ENCODE measurements around the gene KMT2B.

The KMT2B gene

DNA sequence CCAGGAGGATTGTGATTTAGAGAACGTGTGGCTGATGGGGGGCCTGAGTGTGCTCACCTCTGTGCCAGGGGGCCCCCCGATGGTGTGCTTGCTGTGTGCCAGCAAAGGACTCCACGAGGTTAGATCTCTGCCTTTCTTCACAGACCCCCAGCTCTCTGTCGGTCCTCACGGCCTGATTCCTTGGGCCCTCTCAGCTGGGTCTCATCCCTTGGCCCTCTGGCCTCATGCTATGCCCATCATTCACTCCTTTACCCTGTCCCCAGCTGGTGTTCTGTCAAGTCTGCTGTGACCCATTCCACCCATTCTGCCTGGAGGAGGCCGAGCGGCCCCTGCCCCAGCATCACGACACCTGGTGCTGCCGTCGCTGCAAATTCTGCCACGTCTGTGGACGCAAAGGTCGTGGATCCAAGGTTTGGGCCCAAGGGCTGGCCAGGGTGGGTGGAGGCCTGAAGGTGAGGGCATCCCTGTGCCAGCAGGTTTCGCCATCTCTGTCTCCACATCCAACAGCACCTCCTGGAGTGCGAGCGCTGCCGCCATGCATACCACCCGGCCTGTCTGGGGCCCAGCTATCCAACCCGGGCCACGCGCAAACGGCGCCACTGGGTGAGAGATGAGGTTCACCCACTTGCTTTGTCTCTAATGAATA lies 7.5 kb downstream of the KMT2B start:
- no peak overlapping the region for H3K27ac ChIP-seq (ENCODE audit: low read length)
- H3K36me3 ChIP-seq (replicated peaks; ENCODE audit: insufficient read depth, low read length) = peaks cover 7% of the 10 kb centered on the region; the same call in 1 of the 2 replicates
- no peak overlapping the region for H3K9ac ChIP-seq (ENCODE audit: low read length)
- no peaks in the 10 kb centered on the region for H4K20me1 ChIP-seq (ENCODE audit: insufficient read depth, low read length)
- H3K4me1 ChIP-seq (ENCODE audit: low read length) = no peaks in the 10 kb centered on the region
- H3K4me3 ChIP-seq (ENCODE audit: low read length) = no peak overlapping the region
- H3F3A ChIP-seq (ENCODE audit: insufficient read depth, low read length) = no peaks in the 10 kb centered on the region
- no peak overlapping the region for H3K4me2 ChIP-seq (ENCODE audit: low read depth, low read length)
- no peak for DNase-seq
- H3K9me3 ChIP-seq (replicated peaks; ENCODE audit: insufficient read depth, low read length) = no peaks in the 10 kb centered on the region
- H3K79me2 ChIP-seq (ENCODE audit: low read length) = peaks cover 18% of the 10 kb centered on the region
- no peaks in the 10 kb centered on the region for H3K27me3 ChIP-seq (replicated peaks; ENCODE audit: insufficient read depth, low read length)
- no peak overlapping the region for H2AFZ ChIP-seq (ENCODE audit: low read length)
- TF ChIP-seq EZH2 (optimal IDR thresholded peaks at IDR 0.05; ENCODE audit: low read depth, low read length) = no peak
- TF ChIP-seq, protein P1, sequence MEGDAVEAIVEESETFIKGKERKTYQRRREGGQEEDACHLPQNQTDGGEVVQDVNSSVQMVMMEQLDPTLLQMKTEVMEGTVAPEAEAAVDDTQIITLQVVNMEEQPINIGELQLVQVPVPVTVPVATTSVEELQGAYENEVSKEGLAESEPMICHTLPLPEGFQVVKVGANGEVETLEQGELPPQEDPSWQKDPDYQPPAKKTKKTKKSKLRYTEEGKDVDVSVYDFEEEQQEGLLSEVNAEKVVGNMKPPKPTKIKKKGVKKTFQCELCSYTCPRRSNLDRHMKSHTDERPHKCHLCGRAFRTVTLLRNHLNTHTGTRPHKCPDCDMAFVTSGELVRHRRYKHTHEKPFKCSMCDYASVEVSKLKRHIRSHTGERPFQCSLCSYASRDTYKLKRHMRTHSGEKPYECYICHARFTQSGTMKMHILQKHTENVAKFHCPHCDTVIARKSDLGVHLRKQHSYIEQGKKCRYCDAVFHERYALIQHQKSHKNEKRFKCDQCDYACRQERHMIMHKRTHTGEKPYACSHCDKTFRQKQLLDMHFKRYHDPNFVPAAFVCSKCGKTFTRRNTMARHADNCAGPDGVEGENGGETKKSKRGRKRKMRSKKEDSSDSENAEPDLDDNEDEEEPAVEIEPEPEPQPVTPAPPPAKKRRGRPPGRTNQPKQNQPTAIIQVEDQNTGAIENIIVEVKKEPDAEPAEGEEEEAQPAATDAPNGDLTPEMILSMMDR (IDR thresholded peaks at IDR 0.05; ENCODE audit: low read length) = no peak
- TF ChIP-seq EZH2phosphoT487 (IDR thresholded peaks at IDR 0.05; ENCODE audit: low read length) = no peak
- no peaks in the 10 kb centered on the region for H3K9me2 ChIP-seq (replicated peaks; ENCODE audit: insufficient read depth, low read length)

DNA sequence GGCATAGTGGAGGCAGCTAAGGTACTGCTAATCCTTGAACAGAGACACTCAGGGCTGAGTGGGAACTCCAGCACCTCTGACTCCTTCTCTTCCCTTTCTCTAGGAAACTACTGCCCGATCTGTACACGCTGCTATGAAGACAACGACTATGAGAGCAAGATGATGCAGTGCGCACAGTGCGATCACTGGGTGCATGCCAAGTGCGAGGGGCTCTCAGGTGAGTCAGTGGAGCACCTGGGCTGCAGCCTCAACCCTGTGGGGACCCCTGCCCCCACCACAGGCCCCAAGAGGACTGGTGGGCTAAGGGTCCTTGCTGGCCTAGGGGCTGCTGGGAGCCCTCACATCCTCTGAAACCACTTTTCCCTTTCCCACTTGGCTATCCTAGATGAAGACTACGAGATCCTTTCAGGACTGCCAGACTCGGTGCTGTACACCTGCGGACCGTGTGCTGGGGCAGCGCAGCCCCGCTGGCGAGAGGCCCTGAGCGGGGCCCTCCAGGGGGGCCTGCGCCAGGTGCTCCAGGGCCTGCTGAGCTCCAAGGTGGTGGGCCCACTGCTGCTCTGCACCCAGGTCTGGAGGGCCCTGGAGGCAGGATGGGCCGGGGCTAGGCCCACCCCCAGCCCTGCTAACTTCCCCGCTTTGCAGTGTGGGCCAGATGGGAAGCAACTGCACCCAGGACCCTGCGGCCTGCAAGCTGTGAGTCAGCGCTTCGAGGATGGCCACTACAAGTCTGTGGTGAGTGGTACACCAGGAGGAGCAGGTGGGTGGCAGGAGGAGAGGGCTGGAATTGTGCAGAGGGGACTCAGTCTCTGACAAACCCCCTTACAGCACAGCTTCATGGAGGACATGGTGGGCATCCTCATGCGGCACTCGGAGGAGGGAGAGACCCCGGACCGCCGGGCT lies 9.5 kb downstream of the KMT2B start:
- H3K9me2 ChIP-seq (replicated peaks; ENCODE audit: insufficient read depth, low read length) = no peaks in the 10 kb centered on the region
- no peak overlapping the region for H3K4me3 ChIP-seq (ENCODE audit: low read length)
- no peak for DNase-seq
- H3F3A ChIP-seq (ENCODE audit: insufficient read depth, low read length) = no peaks in the 10 kb centered on the region
- no peak overlapping the region for H3K4me2 ChIP-seq (ENCODE audit: low read depth, low read length)
- no peaks in the 10 kb centered on the region for H3K9me3 ChIP-seq (replicated peaks; ENCODE audit: insufficient read depth, low read length)
- TF ChIP-seq EZH2phosphoT487 (IDR thresholded peaks at IDR 0.05; ENCODE audit: low read length) (no peak), EZH2 (optimal IDR thresholded peaks at IDR 0.05; ENCODE audit: low read depth, low read length) (no peak)
- TF ChIP-seq, protein P1 (IDR thresholded peaks at IDR 0.05; ENCODE audit: low read length) = no peak
- no peaks in the 10 kb centered on the region for H3K4me1 ChIP-seq (ENCODE audit: low read length)
- H3K27ac ChIP-seq (ENCODE audit: low read length) = no peak overlapping the region
- H3K27me3 ChIP-seq (replicated peaks; ENCODE audit: insufficient read depth, low read length) = no peaks in the 10 kb centered on the region
- H4K20me1 ChIP-seq (ENCODE audit: insufficient read depth, low read length) = no peaks in the 10 kb centered on the region
- no peak overlapping the region for H3K9ac ChIP-seq (ENCODE audit: low read length)
- peaks cover 4% of the 10 kb centered on the region; the same call in 1 of the 2 replicates for H3K79me2 ChIP-seq (ENCODE audit: low read length)
- peaks cover 7% of the 10 kb centered on the region; the same call in 1 of the 2 replicates for H3K36me3 ChIP-seq (replicated peaks; ENCODE audit: insufficient read depth, low read length)
- no peak overlapping the region for H2AFZ ChIP-seq (ENCODE audit: low read length)

DNA sequence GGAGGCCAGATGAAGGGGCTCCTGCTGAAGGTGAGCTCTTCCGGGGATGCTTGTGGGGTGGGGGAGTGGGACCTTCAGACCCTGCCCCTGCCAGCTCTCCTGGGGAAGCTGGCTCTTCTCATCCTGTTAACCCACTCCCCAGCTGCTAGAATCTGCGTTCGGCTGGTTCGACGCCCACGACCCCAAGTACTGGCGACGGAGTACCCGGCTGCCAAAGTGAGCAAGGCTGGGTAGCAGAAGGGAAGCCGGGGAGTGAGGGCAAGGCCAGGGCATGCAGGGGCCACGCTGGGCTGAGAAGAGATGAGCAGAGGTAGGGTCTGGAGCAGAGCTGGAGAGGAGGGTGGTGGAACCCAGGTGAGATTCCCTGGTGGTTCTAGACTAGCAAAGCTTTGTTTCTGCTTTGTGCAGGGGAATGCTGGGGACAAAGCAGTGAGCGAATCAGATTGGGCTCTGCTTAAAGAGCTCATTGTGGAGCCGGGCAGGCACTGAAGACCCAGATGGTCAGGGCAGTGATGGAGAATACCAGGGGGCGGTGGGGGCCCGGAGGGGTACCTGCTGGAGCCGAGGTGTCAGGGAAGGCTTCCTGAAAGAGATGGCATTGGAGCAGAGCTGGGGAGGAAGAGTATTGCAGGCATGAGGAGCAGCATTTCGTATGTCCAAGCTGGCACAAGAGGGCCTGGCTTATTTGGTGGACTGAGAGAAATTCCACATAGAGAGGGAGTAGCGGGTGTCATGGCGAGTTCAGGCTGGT lies 10.3 kb downstream of the KMT2B start:
- no peak overlapping the region for H2AFZ ChIP-seq (ENCODE audit: low read length)
- no peak overlapping the region for H3K9ac ChIP-seq (ENCODE audit: low read length)
- no peak overlapping the region for H3K4me2 ChIP-seq (ENCODE audit: low read depth, low read length)
- no peaks in the 10 kb centered on the region for H3K4me1 ChIP-seq (ENCODE audit: low read length)
- no peak for DNase-seq
- H3K4me3 ChIP-seq (ENCODE audit: low read length) = no peak overlapping the region
- no peaks in the 10 kb centered on the region for H3K27me3 ChIP-seq (replicated peaks; ENCODE audit: insufficient read depth, low read length)
- H4K20me1 ChIP-seq (ENCODE audit: insufficient read depth, low read length) = no peaks in the 10 kb centered on the region
- H3K27ac ChIP-seq (ENCODE audit: low read length) = no peak overlapping the region
- no peaks in the 10 kb centered on the region for H3F3A ChIP-seq (ENCODE audit: insufficient read depth, low read length)
- H3K9me3 ChIP-seq (replicated peaks; ENCODE audit: insufficient read depth, low read length) = no peaks in the 10 kb centered on the region
- no peak for TF ChIP-seq EZH2phosphoT487 (IDR thresholded peaks at IDR 0.05; ENCODE audit: low read length)
- TF ChIP-seq, protein P1 (IDR thresholded peaks at IDR 0.05; ENCODE audit: low read length) = no peak
- TF ChIP-seq EZH2 (optimal IDR thresholded peaks at IDR 0.05; ENCODE audit: low read depth, low read length) = no peak
- no peaks in the 10 kb centered on the region for H3K79me2 ChIP-seq (ENCODE audit: low read length)
- H3K9me2 ChIP-seq (replicated peaks; ENCODE audit: insufficient read depth, low read length) = no peaks in the 10 kb centered on the region
- H3K36me3 ChIP-seq (replicated peaks; ENCODE audit: insufficient read depth, low read length) = peaks cover 7% of the 10 kb centered on the region; the same call in 1 of the 2 replicates
